GM21529 (cell line): ENCODE data around the gene BRWD1.

Experiments used
- ATAC-seq: cut with Tn5 transposase; IDR thresholded peaks from one replicate; pipeline ENCODE4 v1.9.1; 2021; ENCODE audit not compliant: unreplicated experiment

The BRWD1 gene

GRCh38 chr21:39330001-39330400 lies 16.6 kb upstream of the BRWD1 start:
- no peak for ATAC-seq

- ATAC-seq = no peak
Measured at GRCh38 chr21:39327727-39328126, 14.3 kb upstream of the BRWD1 start.

DNA sequence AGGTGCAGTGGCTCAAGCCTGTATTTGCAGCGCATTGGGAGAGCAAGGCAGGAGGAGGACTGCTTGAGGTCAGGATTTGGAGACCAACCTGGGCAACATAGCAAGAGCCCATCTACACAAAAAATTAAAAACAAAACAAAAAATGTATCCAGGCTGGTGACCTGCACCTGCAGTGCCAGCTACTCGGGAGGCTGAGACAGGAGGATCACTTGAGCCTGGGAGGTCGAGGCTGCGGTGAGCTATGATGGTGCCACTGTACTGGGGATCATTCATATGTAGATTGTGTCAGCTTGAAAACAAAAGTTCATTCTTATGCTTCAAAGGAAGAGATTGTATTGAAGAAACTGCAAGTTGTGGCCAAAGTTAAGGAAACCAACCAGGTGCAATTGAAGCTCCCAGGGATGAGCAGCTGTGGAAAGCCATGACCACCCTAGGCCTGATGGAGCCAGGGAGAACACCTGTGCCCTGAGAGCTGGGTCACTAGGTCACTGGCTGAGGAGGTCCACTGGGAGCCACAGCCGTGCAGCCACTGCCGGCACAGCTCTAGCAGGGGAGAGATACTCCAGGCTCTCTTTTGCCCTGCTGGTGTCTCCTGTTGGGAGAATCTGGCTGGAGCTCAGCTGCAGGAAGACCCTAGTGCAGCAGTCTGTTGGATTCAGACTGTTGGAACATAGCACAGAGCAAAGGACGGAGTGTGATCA lies 13.3 kb upstream of the BRWD1 start:
- no peak for ATAC-seq

- no peak for ATAC-seq
Measured at GRCh38 chr21:39325458-39325857, 12.0 kb upstream of the BRWD1 start.

GRCh38 chr21:39321424-39321823 lies 8.0 kb upstream of the BRWD1 start:
- no peak for ATAC-seq

DNA sequence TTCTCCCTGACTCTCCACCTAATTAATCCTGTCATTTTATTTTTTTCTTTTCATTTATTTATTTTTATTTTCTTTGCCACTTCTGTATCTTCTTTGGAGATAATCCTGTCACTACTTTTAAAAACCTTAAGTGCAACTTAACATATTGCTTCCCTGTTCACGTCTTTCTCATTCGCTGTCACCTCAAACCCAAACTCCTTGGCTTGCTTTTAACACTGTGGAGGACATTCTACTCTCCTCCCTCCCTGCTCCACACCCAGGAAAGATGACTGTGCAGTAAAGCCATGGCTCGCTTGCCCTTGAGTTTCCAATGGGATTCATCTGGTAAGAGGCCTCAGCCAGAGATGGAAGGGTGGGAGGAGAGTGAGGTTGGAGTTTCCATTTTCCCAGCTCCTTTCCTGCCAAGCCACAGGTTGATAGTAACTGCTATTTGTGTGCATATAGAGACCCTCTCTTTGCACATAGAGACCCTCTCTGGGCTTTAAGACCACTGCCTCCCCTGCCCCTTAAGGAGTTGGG lies 6.4 kb upstream of the BRWD1 start:
- no peak for ATAC-seq

GRCh38 chr21:39319251-39319756 lies 5.9 kb upstream of the BRWD1 start:
- no peak for ATAC-seq

GRCh38 chr21:39318091-39318959 lies 4.9 kb upstream of the BRWD1 start:
- no peak for ATAC-seq

DNA sequence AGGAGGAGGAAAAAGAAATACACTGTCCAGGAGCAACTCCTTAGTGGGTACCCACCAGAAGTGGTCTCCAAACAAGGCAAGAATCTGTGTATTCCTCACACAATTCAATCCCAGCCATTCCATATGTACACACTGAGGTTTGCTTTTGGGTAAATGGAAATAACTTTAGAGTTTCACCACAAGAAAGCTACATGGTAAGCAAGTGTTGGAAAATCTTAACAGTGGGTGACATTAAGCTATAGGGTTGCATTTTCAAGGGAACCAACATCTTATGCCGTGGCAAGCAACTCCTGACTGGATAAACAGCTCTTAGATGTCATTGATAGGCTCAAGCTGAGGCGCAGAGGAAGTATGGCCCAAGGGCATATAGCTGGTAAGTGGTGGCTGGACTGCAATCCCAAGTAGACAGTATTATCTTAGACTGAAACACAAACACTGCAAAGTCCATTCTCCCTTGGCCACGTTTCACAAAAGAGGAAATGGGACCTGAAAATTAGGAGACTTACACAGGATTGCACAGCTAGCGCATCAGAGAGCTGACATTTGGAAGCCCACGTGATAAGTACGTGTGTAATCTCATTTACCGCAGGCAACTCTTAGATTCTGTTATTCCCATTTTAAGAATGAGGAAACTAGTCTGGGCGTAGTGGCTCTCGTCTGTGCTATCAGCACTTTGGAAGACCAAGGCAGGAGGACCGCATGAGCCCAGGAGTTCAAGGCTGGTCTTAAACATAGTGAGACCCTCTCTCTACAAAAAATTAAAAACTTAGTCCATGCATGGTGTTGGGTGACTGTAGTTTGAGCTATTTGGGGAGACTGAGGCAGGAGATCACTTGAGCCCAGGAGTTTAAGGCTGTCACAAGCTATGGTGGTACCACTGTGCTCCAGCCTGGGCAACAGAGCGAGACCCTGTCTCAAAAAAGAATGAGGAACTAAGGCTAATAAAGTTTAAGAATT lies 4.0 kb upstream of the BRWD1 start:
- no peak for ATAC-seq

DNA sequence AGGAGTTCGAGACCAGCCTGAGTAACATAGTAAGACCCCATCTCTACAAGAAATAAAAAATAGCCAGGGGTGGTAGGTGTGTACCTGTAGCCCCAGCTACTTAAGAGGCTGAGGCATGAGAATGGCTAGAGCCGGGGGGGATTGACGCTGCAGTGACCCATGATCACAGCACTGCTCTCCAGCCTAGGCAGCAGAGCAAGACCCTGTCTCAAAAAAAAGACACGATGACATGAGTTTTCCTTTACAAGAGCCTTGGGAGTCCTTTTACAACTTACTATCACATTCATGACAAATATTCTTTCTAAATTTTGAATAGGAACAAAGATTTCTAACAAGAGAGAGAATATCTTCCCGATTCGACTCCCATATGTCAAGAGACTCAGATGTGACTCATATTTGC lies 3.3 kb upstream of the BRWD1 start:
- ATAC-seq = no peak

DNA sequence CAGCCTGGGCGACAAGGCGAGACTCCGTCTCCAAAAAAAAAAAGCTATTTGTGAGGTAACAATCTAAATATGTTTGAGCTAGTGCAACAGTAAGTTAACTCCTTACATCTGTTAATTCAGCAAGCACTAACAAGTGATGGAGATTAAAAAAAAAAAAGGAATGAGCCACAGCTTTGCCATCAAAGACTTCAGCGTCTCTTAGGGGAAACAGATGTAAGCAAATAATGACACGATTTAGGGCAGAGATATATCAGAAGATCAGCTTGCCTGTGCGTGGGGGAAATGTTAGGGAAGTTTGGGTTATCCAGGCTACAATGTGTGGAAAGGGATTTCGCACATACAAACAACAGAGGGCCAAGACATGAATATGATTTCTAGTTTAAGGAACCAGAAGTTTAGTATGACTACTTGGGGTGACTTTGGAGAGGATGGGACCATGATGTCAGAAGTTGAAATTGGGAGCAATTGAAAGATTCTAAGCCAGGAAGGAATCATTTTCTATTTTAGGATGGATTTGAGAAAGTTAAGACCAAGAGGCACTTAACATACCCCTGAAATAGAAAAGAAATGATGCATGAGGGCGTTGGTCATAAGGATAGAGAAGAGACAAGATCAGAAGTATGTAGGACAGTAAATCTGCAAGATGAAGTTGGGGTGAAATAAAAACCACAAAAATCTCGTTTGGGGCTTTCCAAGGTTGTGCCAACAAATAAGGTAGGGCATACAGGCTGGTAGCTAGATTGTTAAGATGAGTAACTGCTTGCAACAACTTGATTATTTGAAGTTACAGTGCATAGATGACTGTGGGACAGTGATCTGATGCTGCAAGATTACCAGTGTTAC lies 2.4 kb upstream of the BRWD1 start:
- no peak for ATAC-seq

GRCh38 chr21:39314143-39315027 lies 953 bp upstream of the BRWD1 start:
- ATAC-seq = peak; percentile 12

DNA sequence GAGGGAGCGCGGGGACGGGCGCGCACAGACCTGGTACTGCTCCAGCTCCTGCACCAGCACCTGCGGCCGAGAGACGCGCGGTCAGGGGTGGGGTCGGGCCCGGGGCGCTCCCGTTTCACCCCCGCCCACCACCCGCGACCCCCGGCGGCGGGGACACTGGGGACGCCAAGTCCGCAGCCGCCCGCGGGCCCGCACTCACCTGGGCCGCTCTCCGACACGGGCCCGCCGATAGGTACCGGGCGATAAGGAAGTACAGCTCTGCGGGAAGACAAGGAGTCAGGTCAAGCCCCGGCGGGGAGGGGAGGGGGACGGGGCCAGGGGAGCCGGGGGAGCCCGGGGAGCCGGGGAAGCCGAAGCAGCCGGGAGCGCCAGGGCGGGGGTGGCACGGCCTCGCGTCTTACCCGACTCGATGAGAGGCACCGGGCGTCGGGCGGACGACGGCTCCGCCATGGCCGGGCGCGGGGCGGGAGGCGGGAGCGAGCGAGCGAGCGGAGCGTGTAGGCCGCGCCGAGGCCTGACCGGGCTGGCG lies 326 bp downstream of the BRWD1 start:
- ATAC-seq = peak; percentile 10

DNA sequence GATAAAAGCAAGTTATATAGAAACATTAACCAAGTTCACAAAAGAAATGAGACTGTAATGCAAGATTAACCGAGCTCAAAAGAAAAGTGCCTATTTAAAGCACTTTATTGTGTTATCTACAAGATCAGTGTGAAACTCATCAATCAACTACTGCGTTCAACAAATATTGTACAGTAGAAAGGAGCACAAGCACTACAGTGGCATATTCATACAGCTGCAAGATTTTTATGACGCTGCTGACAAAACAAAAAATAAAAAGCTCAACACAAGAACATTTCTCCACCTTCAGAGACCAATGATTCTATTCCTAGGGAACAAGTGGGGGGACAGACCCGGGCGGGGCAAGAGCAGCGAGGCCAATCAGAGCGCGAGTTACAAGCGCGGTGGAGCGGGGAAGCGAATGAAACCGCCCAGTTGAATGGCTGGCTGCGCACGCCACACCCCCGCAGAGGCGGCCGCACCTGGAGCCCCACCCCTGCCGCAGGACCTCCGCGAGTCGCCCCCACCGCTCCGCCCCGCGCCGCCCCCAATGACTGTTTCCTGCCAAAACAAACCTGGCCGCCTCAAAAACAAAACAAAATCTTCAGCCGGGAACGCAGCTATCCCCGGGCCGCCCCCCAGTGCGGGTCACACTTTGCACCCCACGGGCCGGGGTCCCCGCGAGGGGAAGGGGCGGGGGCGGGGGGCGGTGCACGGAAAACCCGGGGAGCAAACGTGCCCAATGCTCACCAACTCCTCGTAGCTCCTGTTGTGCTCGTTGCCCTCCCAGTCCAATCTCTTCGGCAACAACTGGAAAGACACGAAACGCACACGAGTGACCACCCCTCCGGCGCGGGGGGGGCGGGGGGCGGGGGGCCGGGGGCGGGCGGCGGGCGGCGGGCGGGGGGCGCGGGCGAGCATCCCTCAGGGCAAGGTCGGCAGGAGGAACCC lies 1.1 kb downstream of the BRWD1 start:
- peak; percentile 73 for ATAC-seq

GRCh38 chr21:39311164-39311563 lies 2.3 kb downstream of the BRWD1 start:
- no peak for ATAC-seq

DNA sequence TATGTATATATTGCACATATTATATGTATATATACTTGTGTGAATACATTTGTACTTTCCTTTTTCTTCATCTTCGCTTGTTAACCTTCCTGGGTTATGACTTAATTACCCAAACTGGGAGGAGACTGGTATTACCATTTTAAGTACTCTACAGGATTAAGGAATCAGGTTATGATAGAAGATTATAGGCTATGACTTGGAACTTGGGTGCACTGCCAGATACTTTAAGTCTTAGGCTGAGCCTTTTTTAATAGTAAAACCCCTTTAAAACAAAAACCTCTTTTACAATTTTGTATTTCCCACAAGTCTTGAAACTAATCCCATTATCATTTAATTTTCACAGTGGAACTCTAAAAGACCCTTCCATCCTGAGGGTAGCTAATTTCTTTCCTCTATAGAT lies 6.0 kb downstream of the BRWD1 start:
- no peak for ATAC-seq

DNA sequence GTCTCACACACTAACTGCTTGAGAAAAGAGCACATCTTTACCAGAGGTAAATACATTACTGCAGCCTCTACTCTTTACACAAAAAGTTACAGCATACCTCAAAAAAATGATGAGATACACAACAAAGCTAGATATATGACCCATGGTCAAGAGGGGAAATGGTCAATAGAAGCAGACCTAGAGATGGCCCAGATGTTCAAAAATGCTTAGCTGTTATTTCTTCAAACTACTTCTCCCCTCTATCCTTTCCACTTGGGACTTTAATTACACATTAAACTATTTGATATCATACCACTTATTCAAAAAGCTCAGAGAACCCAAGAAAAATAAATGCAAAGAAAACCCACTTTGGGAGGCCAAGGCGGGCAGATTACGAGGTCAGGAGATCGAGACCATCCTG lies 12.8 kb downstream of the BRWD1 start:
- ATAC-seq = no peak

DNA sequence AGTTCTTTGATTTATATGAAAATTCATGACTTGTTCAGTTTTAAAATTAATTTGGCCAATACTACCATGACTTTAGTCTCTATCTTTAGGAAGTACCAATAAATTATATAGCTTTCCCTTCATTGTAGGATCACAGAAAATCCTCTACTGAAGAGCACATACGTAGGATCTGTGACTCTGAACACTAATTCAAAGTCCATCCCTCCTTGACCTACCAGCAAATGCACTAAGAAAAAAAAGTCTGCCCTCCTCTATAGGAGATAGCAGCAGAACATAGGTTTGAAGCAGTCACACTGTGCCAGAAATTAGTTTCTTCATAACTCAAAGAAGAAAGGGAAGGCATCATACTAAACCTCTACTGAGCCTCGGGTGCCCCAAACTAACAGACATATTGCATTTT lies 16.5 kb downstream of the BRWD1 start:
- ATAC-seq = no peak
